ENCODE results near the gene MAPK1IP1L. TPM values are rescaled to one million over a fixed set of nuclear protein-coding genes. Genes with fewer than 3 reads are reported as not detected.

MAPK1IP1L gene
- total and polyA plus RNA-seq, 2 of the 13 experiments (the other 11 are each of a cell fraction or from before 2014, with no cell fraction given), result 27.8 to 68.4 TPM

DNA sequence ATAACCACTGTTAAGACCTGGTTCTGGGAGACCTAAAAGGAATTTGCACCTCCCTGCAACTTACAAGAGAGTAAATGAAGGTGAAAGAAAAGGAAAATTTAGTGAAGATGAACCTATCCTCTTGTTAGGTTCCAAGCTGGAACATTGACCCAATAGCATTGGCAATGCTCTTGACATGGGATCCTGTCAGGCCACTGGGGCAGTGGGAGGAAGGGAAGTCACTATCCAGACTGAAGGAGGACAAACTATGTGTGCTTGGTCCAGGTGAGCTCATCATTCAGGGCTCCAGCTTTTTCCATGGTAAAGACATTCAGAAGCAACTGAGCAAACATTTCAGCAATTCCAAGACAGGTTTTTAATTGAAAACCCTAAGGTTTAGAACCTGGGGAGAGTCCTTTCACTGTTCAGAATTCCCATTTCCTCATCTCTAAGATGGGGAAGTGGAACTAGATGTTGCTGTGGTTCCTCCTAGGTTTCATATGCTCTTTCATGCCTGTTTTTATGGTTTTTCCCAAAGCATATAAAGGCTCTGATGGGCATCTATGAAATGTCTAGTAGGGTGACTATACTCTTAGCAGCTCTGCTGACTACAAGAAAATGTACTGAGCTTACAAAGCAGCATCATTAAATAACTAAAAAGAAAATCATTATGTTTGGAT, 33.1 kb downstream of the MAPK1IP1L start (continued):
- no peak for TF ChIP-seq ZSCAN20 (CRISPR knock-in tag; IDR thresholded peaks at IDR 0.05; ENCODE audit: borderline replicate concordance)
- TF ChIP-seq, protein P1, sequence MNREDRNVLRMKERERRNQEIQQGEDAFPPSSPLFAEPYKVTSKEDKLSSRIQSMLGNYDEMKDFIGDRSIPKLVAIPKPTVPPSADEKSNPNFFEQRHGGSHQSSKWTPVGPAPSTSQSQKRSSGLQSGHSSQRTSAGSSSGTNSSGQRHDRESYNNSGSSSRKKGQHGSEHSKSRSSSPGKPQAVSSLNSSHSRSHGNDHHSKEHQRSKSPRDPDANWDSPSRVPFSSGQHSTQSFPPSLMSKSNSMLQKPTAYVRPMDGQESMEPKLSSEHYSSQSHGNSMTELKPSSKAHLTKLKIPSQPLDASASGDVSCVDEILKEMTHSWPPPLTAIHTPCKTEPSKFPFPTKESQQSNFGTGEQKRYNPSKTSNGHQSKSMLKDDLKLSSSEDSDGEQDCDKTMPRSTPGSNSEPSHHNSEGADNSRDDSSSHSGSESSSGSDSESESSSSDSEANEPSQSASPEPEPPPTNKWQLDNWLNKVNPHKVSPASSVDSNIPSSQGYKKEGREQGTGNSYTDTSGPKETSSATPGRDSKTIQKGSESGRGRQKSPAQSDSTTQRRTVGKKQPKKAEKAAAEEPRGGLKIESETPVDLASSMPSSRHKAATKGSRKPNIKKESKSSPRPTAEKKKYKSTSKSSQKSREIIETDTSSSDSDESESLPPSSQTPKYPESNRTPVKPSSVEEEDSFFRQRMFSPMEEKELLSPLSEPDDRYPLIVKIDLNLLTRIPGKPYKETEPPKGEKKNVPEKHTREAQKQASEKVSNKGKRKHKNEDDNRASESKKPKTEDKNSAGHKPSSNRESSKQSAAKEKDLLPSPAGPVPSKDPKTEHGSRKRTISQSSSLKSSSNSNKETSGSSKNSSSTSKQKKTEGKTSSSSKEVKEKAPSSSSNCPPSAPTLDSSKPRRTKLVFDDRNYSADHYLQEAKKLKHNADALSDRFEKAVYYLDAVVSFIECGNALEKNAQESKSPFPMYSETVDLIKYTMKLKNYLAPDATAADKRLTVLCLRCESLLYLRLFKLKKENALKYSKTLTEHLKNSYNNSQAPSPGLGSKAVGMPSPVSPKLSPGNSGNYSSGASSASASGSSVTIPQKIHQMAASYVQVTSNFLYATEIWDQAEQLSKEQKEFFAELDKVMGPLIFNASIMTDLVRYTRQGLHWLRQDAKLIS (CRISPR knock-in tag; IDR thresholded peaks at IDR 0.05), result no peak
- no peak for TF ChIP-seq ZMYM3 (CRISPR knock-in tag; IDR thresholded peaks at IDR 0.05)
- no peak for TF ChIP-seq TCF7L2 (IDR thresholded peaks at IDR 0.05; ENCODE audit: low read depth, low read length)
- TF ChIP-seq, protein P2, sequence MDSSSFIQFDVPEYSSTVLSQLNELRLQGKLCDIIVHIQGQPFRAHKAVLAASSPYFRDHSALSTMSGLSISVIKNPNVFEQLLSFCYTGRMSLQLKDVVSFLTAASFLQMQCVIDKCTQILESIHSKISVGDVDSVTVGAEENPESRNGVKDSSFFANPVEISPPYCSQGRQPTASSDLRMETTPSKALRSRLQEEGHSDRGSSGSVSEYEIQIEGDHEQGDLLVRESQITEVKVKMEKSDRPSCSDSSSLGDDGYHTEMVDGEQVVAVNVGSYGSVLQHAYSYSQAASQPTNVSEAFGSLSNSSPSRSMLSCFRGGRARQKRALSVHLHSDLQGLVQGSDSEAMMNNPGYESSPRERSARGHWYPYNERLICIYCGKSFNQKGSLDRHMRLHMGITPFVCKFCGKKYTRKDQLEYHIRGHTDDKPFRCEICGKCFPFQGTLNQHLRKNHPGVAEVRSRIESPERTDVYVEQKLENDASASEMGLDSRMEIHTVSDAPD (CRISPR knock-in tag; IDR thresholded peaks at IDR 0.05), result no peak
- no peak for TF ChIP-seq HDAC6 (IDR thresholded peaks at IDR 0.05; ENCODE audit: low read depth, low read length)
- TF ChIP-seq, protein P3, sequence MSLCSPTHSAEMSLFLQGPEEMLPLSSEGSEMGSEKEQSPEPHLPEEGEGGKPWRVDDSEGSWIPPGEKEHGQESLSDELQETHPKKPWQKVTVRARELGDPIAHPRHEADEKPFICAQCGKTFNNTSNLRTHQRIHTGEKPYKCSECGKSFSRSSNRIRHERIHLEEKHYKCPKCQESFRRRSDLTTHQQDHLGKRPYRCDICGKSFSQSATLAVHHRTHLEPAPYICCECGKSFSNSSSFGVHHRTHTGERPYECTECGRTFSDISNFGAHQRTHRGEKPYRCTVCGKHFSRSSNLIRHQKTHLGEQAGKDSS (CRISPR knock-in tag; IDR thresholded peaks at IDR 0.05; ENCODE audit: borderline replicate concordance, low read depth), result no peak
- no peak for TF ChIP-seq ZNF546 (CRISPR knock-in tag; conservative IDR thresholded peaks at IDR 0.05)
- TF ChIP-seq, protein P4, sequence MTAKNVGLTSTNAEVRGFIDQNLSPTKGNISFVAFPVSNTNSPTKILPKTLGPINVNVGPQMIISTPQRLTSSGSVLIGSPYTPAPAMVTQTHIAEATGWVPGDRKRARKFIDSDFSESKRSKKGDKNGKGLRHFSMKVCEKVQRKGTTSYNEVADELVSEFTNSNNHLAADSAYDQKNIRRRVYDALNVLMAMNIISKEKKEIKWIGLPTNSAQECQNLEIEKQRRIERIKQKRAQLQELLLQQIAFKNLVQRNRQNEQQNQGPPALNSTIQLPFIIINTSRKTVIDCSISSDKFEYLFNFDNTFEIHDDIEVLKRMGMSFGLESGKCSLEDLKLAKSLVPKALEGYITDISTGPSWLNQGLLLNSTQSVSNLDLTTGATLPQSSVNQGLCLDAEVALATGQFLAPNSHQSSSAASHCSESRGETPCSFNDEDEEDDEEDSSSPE (CRISPR knock-in tag; IDR thresholded peaks at IDR 0.05), result no peak
- TF ChIP-seq ZNF839 (CRISPR knock-in tag; IDR thresholded peaks at IDR 0.05; ENCODE audit: borderline replicate concordance), result no peak
- no peak for TF ChIP-seq GTF3A (CRISPR knock-in tag; conservative IDR thresholded peaks at IDR 0.05)

Measured in HepG2 (cell line).